GM18519 (cell line): ENCODE data around the gene TRDN.
"Not testable (repeated sequence)": the region's sequence is repeated elsewhere in the genome, so short reads cannot be mapped to it uniquely, and the experiment has no call there.

Source experiments
- ATAC-seq: cut with Tn5 transposase; IDR thresholded peaks from one replicate; pipeline ENCODE4 v1.9.1; 2021; ENCODE audit warnings: mild to moderate bottlenecking, moderate library complexity; ENCODE audit not compliant: unreplicated experiment, low FRiP score

Gene TRDN

GRCh38 chr6:123321020-123321419 is 315.7 kb downstream of the TRDN start:
- no peak for ATAC-seq

- ATAC-seq: no peak
Observed at GRCh38 chr6:123316733-123317323, 319.9 kb downstream of the TRDN start.

GRCh38 chr6:123314459-123314858 is 322.3 kb downstream of the TRDN start:
- not testable (repeated sequence) for ATAC-seq

GRCh38 chr6:123309130-123309529 is 327.6 kb downstream of the TRDN start:
- ATAC-seq: no peak

GRCh38 chr6:123306334-123306733 is 330.4 kb downstream of the TRDN start:
- ATAC-seq: no peak

GRCh38 chr6:123295672-123296071 is 341.1 kb downstream of the TRDN start:
- no peak for ATAC-seq

GRCh38 chr6:123295181-123295580 is 341.6 kb downstream of the TRDN start:
- ATAC-seq: no peak

- no peak for ATAC-seq
Observed at GRCh38 chr6:123288649-123289048, 348.1 kb downstream of the TRDN start.

GRCh38 chr6:123276546-123276980 is 360.2 kb downstream of the TRDN start:
- no peak for ATAC-seq

GRCh38 chr6:123263981-123264380 is 372.8 kb downstream of the TRDN start:
- ATAC-seq: no peak

GRCh38 chr6:123240626-123241025 is 396.1 kb downstream of the TRDN start:
- ATAC-seq: no peak

GRCh38 chr6:123233336-123233735 is 403.4 kb downstream of the TRDN start:
- no peak for ATAC-seq

GRCh38 chr6:123227789-123228188 is 409.0 kb downstream of the TRDN start:
- not testable (repeated sequence) for ATAC-seq

- ATAC-seq: no peak
Observed at GRCh38 chr6:123226398-123226797, 410.4 kb downstream of the TRDN start.

GRCh38 chr6:123224077-123224476 is 412.7 kb downstream of the TRDN start:
- no peak for ATAC-seq

- no peak for ATAC-seq
Observed at GRCh38 chr6:123223461-123223860, 413.3 kb downstream of the TRDN start.

GRCh38 chr6:123215211-123215610 is 421.5 kb downstream of the TRDN start:
- no peak for ATAC-seq

GRCh38 chr6:123214433-123214832 is 422.3 kb downstream of the TRDN start:
- ATAC-seq: no peak

- ATAC-seq: no peak
Observed at GRCh38 chr6:123213921-123214320, 422.8 kb downstream of the TRDN start.

GRCh38 chr6:123211777-123212545 is 424.8 kb downstream of the TRDN start:
- ATAC-seq: no peak

- no peak for ATAC-seq
Observed at GRCh38 chr6:123210645-123211044, 426.1 kb downstream of the TRDN start.

- no peak for ATAC-seq
Observed at GRCh38 chr6:123207967-123208510, 428.7 kb downstream of the TRDN start.
